GM19324 (cell line): ENCODE measurements around the gene RAPGEF5.

Experiments
- ATAC-seq: cut with Tn5 transposase; IDR thresholded peaks from one replicate; pipeline ENCODE4 v1.9.1; 2021; ENCODE audit warnings: mild to moderate bottlenecking, moderate library complexity; ENCODE audit not compliant: unreplicated experiment, low FRiP score

RAPGEF5 gene

GRCh38 chr7:22137466-22137865 lies 219.5 kb downstream of the RAPGEF5 start:
- ATAC-seq, result no peak

GRCh38 chr7:22137026-22137425 lies 219.9 kb downstream of the RAPGEF5 start:
- no peak for ATAC-seq

GRCh38 chr7:22129819-22130580 lies 227.0 kb downstream of the RAPGEF5 start:
- ATAC-seq, result no peak

GRCh38 chr7:22129166-22129565 lies 227.8 kb downstream of the RAPGEF5 start:
- no peak for ATAC-seq

DNA sequence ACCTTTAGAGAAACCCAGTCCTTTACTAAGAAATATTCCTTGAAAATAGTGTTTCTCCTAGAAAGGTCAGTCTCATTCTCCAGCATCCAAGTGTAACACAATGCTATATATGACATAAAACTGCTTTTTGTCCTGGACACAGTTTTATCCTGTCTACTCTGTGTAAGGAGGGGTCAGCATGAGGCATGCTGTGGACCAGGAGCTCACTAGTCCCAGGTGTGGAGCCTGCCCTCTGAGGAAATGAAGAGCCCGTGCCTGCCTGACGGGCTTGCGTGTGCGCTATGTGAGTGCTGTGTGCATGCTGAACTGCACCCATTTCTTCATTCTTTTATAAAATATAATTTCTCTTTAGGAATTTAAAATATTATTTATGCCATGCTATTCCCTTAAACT lies 228.4 kb downstream of the RAPGEF5 start:
- ATAC-seq, result no peak

- no peak for ATAC-seq
Observed at GRCh38 chr7:22127835-22128527, 229.0 kb downstream of the RAPGEF5 start.

DNA sequence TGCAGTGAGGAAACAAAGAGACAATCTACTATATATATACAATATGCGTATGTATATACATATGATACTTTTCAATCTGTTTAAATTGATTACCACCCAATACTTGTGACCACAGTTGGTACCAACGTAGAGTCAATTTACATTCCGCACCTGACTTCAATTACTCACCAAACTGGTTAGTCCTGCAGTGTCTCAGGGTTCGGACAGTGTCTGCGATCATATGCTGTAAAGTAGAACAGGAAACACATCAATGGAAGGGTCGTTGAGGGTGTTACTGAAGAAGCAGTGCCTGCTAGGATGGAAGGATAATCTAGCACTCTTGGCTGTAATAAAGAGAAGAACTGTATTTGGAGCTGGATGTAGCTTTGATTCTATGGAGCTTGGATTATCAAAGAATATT lies 231.5 kb downstream of the RAPGEF5 start:
- no peak for ATAC-seq

- ATAC-seq, result no peak
Observed at GRCh38 chr7:22124941-22125340, 232.0 kb downstream of the RAPGEF5 start.

GRCh38 chr7:22123139-22123538 lies 233.8 kb downstream of the RAPGEF5 start:
- ATAC-seq, result no peak

DNA sequence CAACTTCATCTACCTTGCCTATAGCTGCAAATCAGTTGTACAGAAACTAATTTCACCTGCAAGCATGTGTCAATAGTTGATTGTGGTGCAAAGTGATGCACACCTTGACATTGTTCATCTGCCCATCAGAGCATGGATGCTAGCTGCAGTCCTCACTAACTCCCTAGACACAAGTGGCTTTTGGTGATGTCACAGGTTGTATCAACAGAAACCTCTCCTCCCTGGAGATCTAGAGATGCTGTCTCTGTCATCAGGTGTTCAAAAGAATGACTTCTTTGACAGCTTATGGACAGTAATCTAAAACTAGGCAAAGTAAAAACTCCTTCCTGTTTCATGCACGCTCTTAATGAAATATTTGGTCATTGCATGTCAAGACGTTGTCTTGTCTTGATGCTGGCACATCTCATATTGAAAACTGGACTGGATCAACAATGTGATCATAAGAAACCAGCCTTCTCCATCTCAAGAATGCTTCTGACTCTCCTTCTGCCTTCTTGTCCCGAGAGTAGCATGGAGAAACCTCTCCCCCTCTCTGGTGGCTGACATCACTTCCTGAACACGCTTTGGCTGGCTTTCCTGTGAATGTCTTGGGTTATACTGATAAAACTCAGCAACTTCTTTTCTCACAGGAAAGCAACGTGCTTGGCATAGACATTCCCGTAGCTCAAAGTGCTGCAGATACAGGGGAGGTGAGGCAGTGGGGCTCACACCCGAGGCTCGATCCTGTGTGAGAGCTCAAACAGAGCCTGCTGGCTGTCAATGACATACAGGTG lies 235.1 kb downstream of the RAPGEF5 start:
- no peak for ATAC-seq

- no peak for ATAC-seq
Observed at GRCh38 chr7:22120391-22121053, 236.4 kb downstream of the RAPGEF5 start.

- no peak for ATAC-seq
Observed at GRCh38 chr7:22117222-22117621, 239.7 kb downstream of the RAPGEF5 start.

- no peak for ATAC-seq
Observed at GRCh38 chr7:22116451-22117030, 240.4 kb downstream of the RAPGEF5 start.

GRCh38 chr7:22115689-22116088 lies 241.3 kb downstream of the RAPGEF5 start:
- no peak for ATAC-seq

DNA sequence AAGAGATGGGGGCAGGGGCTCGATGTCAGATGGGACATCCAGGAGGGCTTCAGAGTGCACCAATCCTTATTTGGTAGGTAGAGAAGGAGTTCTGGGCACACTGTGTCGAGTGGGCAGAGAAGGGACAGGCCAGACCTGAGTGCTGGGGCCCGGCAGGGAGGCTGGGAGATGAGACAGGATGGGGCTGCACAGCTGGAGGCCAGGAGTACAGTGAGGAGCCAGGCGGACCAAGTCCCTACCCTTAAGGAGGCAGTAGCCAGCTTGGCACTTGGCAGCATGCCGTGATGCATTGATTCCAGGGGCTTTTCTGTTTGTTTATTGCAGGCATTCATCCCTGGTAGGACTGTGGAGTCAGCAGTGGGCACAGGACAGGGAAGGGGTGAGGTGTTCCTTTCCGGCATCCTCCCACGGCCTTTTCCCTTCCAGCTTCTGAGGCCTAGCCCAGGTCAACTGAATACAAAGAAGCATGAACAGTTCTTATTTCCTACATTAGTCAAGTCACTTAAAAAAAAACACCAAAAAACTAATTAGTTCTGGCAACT lies 242.4 kb downstream of the RAPGEF5 start:
- ATAC-seq, result no peak

DNA sequence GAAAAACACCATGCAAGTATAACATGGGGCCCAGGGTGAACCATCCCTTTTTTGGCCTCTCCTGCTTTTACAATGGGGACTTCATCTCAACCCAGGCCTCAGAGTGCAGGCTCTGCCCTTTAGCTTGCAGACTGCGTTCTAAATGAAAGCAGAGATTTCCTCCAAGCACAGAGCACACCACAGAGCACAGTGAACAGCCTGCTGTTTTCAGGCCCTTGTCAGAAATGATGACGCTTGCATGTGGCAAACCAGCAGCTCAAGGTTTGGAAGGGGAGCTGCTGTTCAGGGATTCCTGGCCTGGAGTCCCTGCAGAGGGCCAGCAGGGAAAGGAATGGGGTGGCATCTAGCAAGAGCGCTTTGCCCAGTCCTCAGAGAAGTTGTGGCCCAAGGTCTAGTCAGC lies 243.9 kb downstream of the RAPGEF5 start:
- no peak for ATAC-seq

- no peak for ATAC-seq
Observed at GRCh38 chr7:22111661-22112060, 245.3 kb downstream of the RAPGEF5 start.

GRCh38 chr7:22110881-22111280 lies 246.1 kb downstream of the RAPGEF5 start:
- ATAC-seq, result no peak

DNA sequence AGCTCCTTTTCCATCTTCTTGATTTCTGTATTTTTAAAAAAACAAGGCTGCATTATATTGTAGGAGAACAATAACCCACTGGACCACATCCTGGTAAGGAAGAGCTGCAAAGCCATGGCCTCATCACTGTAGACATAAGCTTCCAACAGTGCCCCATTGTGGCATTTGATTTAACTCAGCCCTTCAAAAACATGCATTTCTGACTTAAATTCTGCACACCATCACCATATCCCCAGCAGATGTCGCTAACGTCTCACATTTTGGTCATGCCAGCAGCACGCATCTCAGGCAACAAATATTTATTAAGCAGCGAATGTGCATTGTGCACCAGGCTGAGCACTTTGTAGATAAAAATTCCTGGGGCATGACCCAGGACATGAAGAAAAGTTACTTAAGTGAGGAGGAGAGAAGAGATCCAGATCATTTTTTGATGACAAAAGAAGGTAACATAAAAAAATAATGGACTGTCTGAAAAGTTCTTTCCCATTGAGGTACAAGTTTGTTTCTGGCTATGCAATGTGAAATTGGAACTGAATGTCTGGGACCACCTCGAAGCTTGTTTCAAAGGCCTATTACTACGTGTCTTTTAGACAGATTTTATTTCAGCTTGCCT lies 246.6 kb downstream of the RAPGEF5 start:
- no peak for ATAC-seq

GRCh38 chr7:22109761-22110160 lies 247.2 kb downstream of the RAPGEF5 start:
- ATAC-seq, result no peak
